Activated naive CD8-positive, alpha-beta T cell treated with anti-CD3 and anti-CD28 coated beads, Interleukin-2, amount 50 U/mL, for 24 hours (primary cell): ENCODE data around the gene PLA2G2F.

Experiments
- ATAC-seq: fragments of 150-1000 bp; cut with Tn5 transposase; one replicate; pipeline ENCODE4 v1.10.0; 2021
- DNase-seq: peaks from one replicate; pipeline ENCODE4 v3.0.0; 2021
- H3K27ac Mint-ChIP-seq: one replicate; pipeline ENCODE4 v1.8.0; 2021; ENCODE audit warnings: mild to moderate bottlenecking, mixed read lengths
- H3K27me3 Mint-ChIP-seq: one replicate; pipeline ENCODE4 v1.8.0; 2021; ENCODE audit warnings: mixed read lengths
- H3K36me3 Mint-ChIP-seq: one replicate; pipeline ENCODE4 v1.8.0; 2021; ENCODE audit warnings: low read depth, mixed read lengths
- H3K4me1 Mint-ChIP-seq: one replicate; pipeline ENCODE4 v1.8.0; 2021; ENCODE audit warnings: mixed read lengths
- H3K4me3 Mint-ChIP-seq: one replicate; pipeline ENCODE4 v1.8.0; 2021; ENCODE audit warnings: mild to moderate bottlenecking, moderate library complexity, mixed read lengths
- H3K9me3 Mint-ChIP-seq: one replicate; pipeline ENCODE4 v1.8.0; 2021; ENCODE audit warnings: mixed read lengths

PLA2G2F gene

GRCh38 chr1:20108366-20109123 lies 30.6 kb upstream of the PLA2G2F start:
- ATAC-seq, result no peak
- DNase-seq, result no peak
- H3K27me3 Mint-ChIP-seq, result peaks cover 10% of the 10 kb centered on the region
- no peaks in the 10 kb centered on the region for H3K4me1 Mint-ChIP-seq
- no peak overlapping the region for H3K4me3 Mint-ChIP-seq
- H3K36me3 Mint-ChIP-seq, result no peaks in the 10 kb centered on the region
- no peak overlapping the region for H3K27ac Mint-ChIP-seq
- H3K9me3 Mint-ChIP-seq, result no peaks in the 10 kb centered on the region

GRCh38 chr1:20109223-20109856 lies 29.8 kb upstream of the PLA2G2F start:
- ATAC-seq (peak; percentile 20), DNase-seq (no peak)
- Mint-ChIP-seq H3K9me3 (no peaks in the 10 kb centered on the region), H3K36me3 (no peaks in the 10 kb centered on the region), H3K27ac (no peak overlapping the region), H3K4me3 (no peak overlapping the region), H3K4me1 (no peaks in the 10 kb centered on the region), H3K27me3 (peaks cover 13% of the 10 kb centered on the region)

- ATAC-seq (no peak), DNase-seq (no peak)
- H3K27ac Mint-ChIP-seq, result no peak overlapping the region
- H3K27me3 Mint-ChIP-seq, result peaks cover 14% of the 10 kb centered on the region
- no peaks in the 10 kb centered on the region for H3K4me1 Mint-ChIP-seq
- no peaks in the 10 kb centered on the region for H3K9me3 Mint-ChIP-seq
- H3K36me3 Mint-ChIP-seq, result no peaks in the 10 kb centered on the region
- no peak overlapping the region for H3K4me3 Mint-ChIP-seq
Measured at GRCh38 chr1:20110679-20111078, 28.4 kb upstream of the PLA2G2F start.

GRCh38 chr1:20111452-20111851 lies 27.7 kb upstream of the PLA2G2F start:
- Mint-ChIP-seq H3K27me3 (peaks cover 11% of the 10 kb centered on the region), H3K4me1 (no peaks in the 10 kb centered on the region), H3K36me3 (no peaks in the 10 kb centered on the region), H3K4me3 (no peak overlapping the region), H3K9me3 (no peaks in the 10 kb centered on the region), H3K27ac (no peak overlapping the region)
- ATAC-seq (no peak), DNase-seq (no peak)

- H3K9me3 Mint-ChIP-seq, result no peaks in the 10 kb centered on the region
- peaks cover 2% of the 10 kb centered on the region for H3K4me1 Mint-ChIP-seq
- H3K4me3 Mint-ChIP-seq, result no peak overlapping the region
- H3K36me3 Mint-ChIP-seq, result no peaks in the 10 kb centered on the region
- H3K27me3 Mint-ChIP-seq, result peaks cover 13% of the 10 kb centered on the region
- H3K27ac Mint-ChIP-seq, result no peak overlapping the region
- ATAC-seq (no peak), DNase-seq (no peak)
Measured at GRCh38 chr1:20112279-20113000, 26.7 kb upstream of the PLA2G2F start.

GRCh38 chr1:20114021-20114648 lies 25.0 kb upstream of the PLA2G2F start:
- H3K27me3 Mint-ChIP-seq, result peaks cover 10% of the 10 kb centered on the region

GRCh38 chr1:20115479-20115878 lies 23.6 kb upstream of the PLA2G2F start:
- Mint-ChIP-seq H3K36me3 (no peaks in the 10 kb centered on the region), H3K27me3 (peaks cover 10% of the 10 kb centered on the region), H3K27ac (no peak overlapping the region), H3K4me1 (peaks cover 2% of the 10 kb centered on the region), H3K4me3 (no peak overlapping the region), H3K9me3 (no peaks in the 10 kb centered on the region)
- DNase-seq (no peak), ATAC-seq (no peak)

More at GRCh38 chr1:20114021-20114648, 25.0 kb upstream of the PLA2G2F start:
- no peaks in the 10 kb centered on the region for H3K9me3 Mint-ChIP-seq
- ATAC-seq, result no peak
- peaks cover 2% of the 10 kb centered on the region for H3K4me1 Mint-ChIP-seq
- no peaks in the 10 kb centered on the region for H3K36me3 Mint-ChIP-seq
- H3K27ac Mint-ChIP-seq, result no peak overlapping the region
- DNase-seq, result no peak
- no peak overlapping the region for H3K4me3 Mint-ChIP-seq

GRCh38 chr1:20115916-20116315 lies 23.2 kb upstream of the PLA2G2F start:
- peaks cover 10% of the 10 kb centered on the region for H3K27me3 Mint-ChIP-seq
- no peak for ATAC-seq

GRCh38 chr1:20117236-20117635 lies 21.9 kb upstream of the PLA2G2F start:
- Mint-ChIP-seq H3K4me1 (peaks cover 2% of the 10 kb centered on the region), H3K4me3 (no peak overlapping the region), H3K36me3 (no peaks in the 10 kb centered on the region)

More at GRCh38 chr1:20115916-20116315, 23.2 kb upstream of the PLA2G2F start:
- peaks cover 2% of the 10 kb centered on the region for H3K4me1 Mint-ChIP-seq
- no peak for DNase-seq
- no peak overlapping the region for H3K4me3 Mint-ChIP-seq
- H3K27ac Mint-ChIP-seq, result no peak overlapping the region
- no peaks in the 10 kb centered on the region for H3K9me3 Mint-ChIP-seq
- no peaks in the 10 kb centered on the region for H3K36me3 Mint-ChIP-seq

GRCh38 chr1:20119347-20119746 lies 19.8 kb upstream of the PLA2G2F start, which contains the start of gene PLA2G2D:
TSS of gene PLA2G2D (minus strand) at chr1:20119536. CDS start at chr1:20119498, 38 bp downstream.
- DNase-seq, result no peak

More at GRCh38 chr1:20117236-20117635, 21.9 kb upstream of the PLA2G2F start:
- no peak for ATAC-seq
- no peak for DNase-seq
- no peak overlapping the region for H3K27ac Mint-ChIP-seq
- peaks cover 13% of the 10 kb centered on the region for H3K27me3 Mint-ChIP-seq
- H3K9me3 Mint-ChIP-seq, result no peaks in the 10 kb centered on the region

GRCh38 chr1:20120796-20121195 lies 18.3 kb upstream of the PLA2G2F start:
- no peak overlapping the region for H3K4me3 Mint-ChIP-seq
- DNase-seq (no peak), ATAC-seq (no peak)
- no peaks in the 10 kb centered on the region for H3K36me3 Mint-ChIP-seq
- peaks cover 7% of the 10 kb centered on the region for H3K4me1 Mint-ChIP-seq
- H3K9me3 Mint-ChIP-seq, result no peaks in the 10 kb centered on the region
- peaks cover 8% of the 10 kb centered on the region for H3K27me3 Mint-ChIP-seq
- H3K27ac Mint-ChIP-seq, result no peak overlapping the region

More at GRCh38 chr1:20119347-20119746, 19.8 kb upstream of the PLA2G2F start, which contains the start of gene PLA2G2D:
- Mint-ChIP-seq H3K27ac (no peak within 1 kb of the TSS), H3K4me1 (peaks cover 4% of the 10 kb centered on the region), H3K27me3 (peaks cover 9% of the 10 kb centered on the region), H3K36me3 (no peaks in the 10 kb centered on the region), H3K9me3 (no peaks in the 10 kb centered on the region), H3K4me3 (no peak within 1 kb of the TSS)
- no peak for ATAC-seq

GRCh38 chr1:20123722-20124455 lies 15.2 kb upstream of the PLA2G2F start:
- no peak overlapping the region for H3K27ac Mint-ChIP-seq
- peaks cover 13% of the 10 kb centered on the region for H3K4me1 Mint-ChIP-seq
- ATAC-seq, result no peak
- no peaks in the 10 kb centered on the region for H3K36me3 Mint-ChIP-seq
- H3K27me3 Mint-ChIP-seq, result peaks cover 7% of the 10 kb centered on the region
- no peak overlapping the region for H3K4me3 Mint-ChIP-seq
- H3K9me3 Mint-ChIP-seq, result no peaks in the 10 kb centered on the region
- no peak for DNase-seq

GRCh38 chr1:20124456-20125057 lies 14.6 kb upstream of the PLA2G2F start:
- H3K9me3 Mint-ChIP-seq, result no peaks in the 10 kb centered on the region
- peaks cover 7% of the 10 kb centered on the region for H3K27me3 Mint-ChIP-seq
- peaks cover 13% of the 10 kb centered on the region for H3K4me1 Mint-ChIP-seq
- ATAC-seq (no peak), DNase-seq (no peak)
- no peak overlapping the region for H3K4me3 Mint-ChIP-seq
- H3K27ac Mint-ChIP-seq, result no peak overlapping the region
- no peaks in the 10 kb centered on the region for H3K36me3 Mint-ChIP-seq
